ENCODE results near the gene IFNL2.
"Not testable (repeated sequence)": the region's sequence is repeated elsewhere in the genome, so short reads cannot be mapped to it uniquely, and the experiment has no call there.

Gene IFNL2

GRCh38 chr19:39273859-39274258 lies 5.7 kb downstream of the IFNL2 start:
- H3K4me1 ChIP-seq (ENCODE audit: control insufficient read depth, low read depth, low read length) = not testable (repeated sequence)

GRCh38 chr19:39275578-39275977 lies 7.4 kb downstream of the IFNL2 start:
- no peak overlapping the region for H3K27ac ChIP-seq (ENCODE audit: low read length)
- H3K9me3 ChIP-seq (ENCODE audit: control insufficient read depth, low read depth, low read length) = no peaks in the 10 kb centered on the region
- no peak overlapping the region for H3K9ac ChIP-seq (ENCODE audit: low read length)
- H3K4me1 ChIP-seq (ENCODE audit: control insufficient read depth, low read depth, low read length) = no peaks in the 10 kb centered on the region
- no peaks in the 10 kb centered on the region for H3K36me3 ChIP-seq (ENCODE audit: control insufficient read depth, low read depth, low read length)
- no peaks in the 10 kb centered on the region for H3K27me3 ChIP-seq (ENCODE audit: control insufficient read depth, insufficient read depth, low read length)
- H3K4me3 ChIP-seq (ENCODE audit: low read length) = no peak overlapping the region

More at GRCh38 chr19:39273859-39274258, 5.7 kb downstream of the IFNL2 start:
- not testable (repeated sequence) for H3K9me3 ChIP-seq (ENCODE audit: control insufficient read depth, low read depth, low read length); H3K4me3 ChIP-seq (ENCODE audit: low read length); H3K9ac ChIP-seq (ENCODE audit: low read length); H3K27me3 ChIP-seq (ENCODE audit: control insufficient read depth, insufficient read depth, low read length); H3K27ac ChIP-seq (ENCODE audit: low read length); H3K36me3 ChIP-seq (ENCODE audit: control insufficient read depth, low read depth, low read length)

- no peaks in the 10 kb centered on the region for H3K4me1 ChIP-seq (ENCODE audit: control insufficient read depth, low read depth, low read length)
- peaks cover 6% of the 10 kb centered on the region for H3K27me3 ChIP-seq (ENCODE audit: control insufficient read depth, insufficient read depth, low read length)
- no peak overlapping the region for H3K27ac ChIP-seq (ENCODE audit: low read length)
- no peak overlapping the region for H3K4me3 ChIP-seq (ENCODE audit: low read length)
- H3K9ac ChIP-seq (ENCODE audit: low read length) = no peak overlapping the region
- H3K9me3 ChIP-seq (ENCODE audit: control insufficient read depth, low read depth, low read length) = no peaks in the 10 kb centered on the region
- no peaks in the 10 kb centered on the region for H3K36me3 ChIP-seq (ENCODE audit: control insufficient read depth, low read depth, low read length)
Measured at GRCh38 chr19:39276740-39277139, 8.5 kb downstream of the IFNL2 start.

GRCh38 chr19:39277598-39277997 lies 9.4 kb downstream of the IFNL2 start:
- no peaks in the 10 kb centered on the region for H3K36me3 ChIP-seq (ENCODE audit: control insufficient read depth, low read depth, low read length)
- H3K27ac ChIP-seq (ENCODE audit: low read length) = no peak overlapping the region
- H3K9me3 ChIP-seq (ENCODE audit: control insufficient read depth, low read depth, low read length) = peaks cover 3% of the 10 kb centered on the region
- no peaks in the 10 kb centered on the region for H3K4me1 ChIP-seq (ENCODE audit: control insufficient read depth, low read depth, low read length)
- peaks cover 6% of the 10 kb centered on the region for H3K27me3 ChIP-seq (ENCODE audit: control insufficient read depth, insufficient read depth, low read length)
- no peak overlapping the region for H3K9ac ChIP-seq (ENCODE audit: low read length)
- no peak overlapping the region for H3K4me3 ChIP-seq (ENCODE audit: low read length)

GRCh38 chr19:39282021-39282420 lies 13.8 kb downstream of the IFNL2 start:
- H3K27me3 ChIP-seq (ENCODE audit: control insufficient read depth, insufficient read depth, low read length) = peaks cover 6% of the 10 kb centered on the region
- no peaks in the 10 kb centered on the region for H3K4me1 ChIP-seq (ENCODE audit: control insufficient read depth, low read depth, low read length)
- H3K27ac ChIP-seq (ENCODE audit: low read length) = no peak overlapping the region
- H3K4me3 ChIP-seq (ENCODE audit: low read length) = no peak overlapping the region
- no peaks in the 10 kb centered on the region for H3K36me3 ChIP-seq (ENCODE audit: control insufficient read depth, low read depth, low read length)
- H3K9ac ChIP-seq (ENCODE audit: low read length) = no peak overlapping the region
- peaks cover 3% of the 10 kb centered on the region for H3K9me3 ChIP-seq (ENCODE audit: control insufficient read depth, low read depth, low read length)

GRCh38 chr19:39284032-39284431 lies 15.8 kb downstream of the IFNL2 start:
- Histone ChIP-seq H3K4me3 (ENCODE audit: low read length) (no peak overlapping the region), H3K4me1 (ENCODE audit: control insufficient read depth, low read depth, low read length) (no peaks in the 10 kb centered on the region), H3K9me3 (ENCODE audit: control insufficient read depth, low read depth, low read length) (peaks cover 3% of the 10 kb centered on the region), H3K9ac (ENCODE audit: low read length) (no peak overlapping the region), H3K36me3 (ENCODE audit: control insufficient read depth, low read depth, low read length) (no peaks in the 10 kb centered on the region), H3K27me3 (ENCODE audit: control insufficient read depth, insufficient read depth, low read length) (peaks cover 11% of the 10 kb centered on the region), H3K27ac (ENCODE audit: low read length) (no peak overlapping the region)

- Histone ChIP-seq H3K9ac (ENCODE audit: low read length) (no peak overlapping the region), H3K4me1 (ENCODE audit: control insufficient read depth, low read depth, low read length) (no peaks in the 10 kb centered on the region), H3K9me3 (ENCODE audit: control insufficient read depth, low read depth, low read length) (no peaks in the 10 kb centered on the region), H3K4me3 (ENCODE audit: low read length) (no peak overlapping the region), H3K27ac (ENCODE audit: low read length) (no peak overlapping the region), H3K36me3 (ENCODE audit: control insufficient read depth, low read depth, low read length) (no peaks in the 10 kb centered on the region), H3K27me3 (ENCODE audit: control insufficient read depth, insufficient read depth, low read length) (no peaks in the 10 kb centered on the region)
Measured at GRCh38 chr19:39293394-39293793, 25.2 kb downstream of the IFNL2 start.

- Histone ChIP-seq H3K27me3 (ENCODE audit: control insufficient read depth, insufficient read depth, low read length) (no peaks in the 10 kb centered on the region), H3K9me3 (ENCODE audit: control insufficient read depth, low read depth, low read length) (no peaks in the 10 kb centered on the region), H3K4me3 (ENCODE audit: low read length) (no peak within 1 kb of the TSS), H3K36me3 (ENCODE audit: control insufficient read depth, low read depth, low read length) (no peaks in the 10 kb centered on the region), H3K4me1 (ENCODE audit: control insufficient read depth, low read depth, low read length) (no peaks in the 10 kb centered on the region), H3K27ac (ENCODE audit: low read length) (no peak within 1 kb of the TSS), H3K9ac (ENCODE audit: low read length) (no peak within 1 kb of the TSS)
Measured at GRCh38 chr19:39296055-39296645, 28.0 kb downstream of the IFNL2 start, which contains the start of gene IFNL1. IFNL1 (plus strand) TSS chr19:39296407; CDS start chr19:39296422, 15 bp downstream.

GRCh38 chr19:39296906-39297305 lies 28.7 kb downstream of the IFNL2 start:
- H3K9ac ChIP-seq (ENCODE audit: low read length) = no peak overlapping the region
- H3K36me3 ChIP-seq (ENCODE audit: control insufficient read depth, low read depth, low read length) = no peaks in the 10 kb centered on the region
- no peak overlapping the region for H3K4me3 ChIP-seq (ENCODE audit: low read length)
- H3K9me3 ChIP-seq (ENCODE audit: control insufficient read depth, low read depth, low read length) = no peaks in the 10 kb centered on the region
- H3K27me3 ChIP-seq (ENCODE audit: control insufficient read depth, insufficient read depth, low read length) = no peaks in the 10 kb centered on the region
- H3K27ac ChIP-seq (ENCODE audit: low read length) = no peak overlapping the region
- no peaks in the 10 kb centered on the region for H3K4me1 ChIP-seq (ENCODE audit: control insufficient read depth, low read depth, low read length)

GRCh38 chr19:39297931-39298634 lies 29.9 kb downstream of the IFNL2 start:
- H3K27ac ChIP-seq (ENCODE audit: low read length) = no peak overlapping the region
- no peak overlapping the region for H3K9ac ChIP-seq (ENCODE audit: low read length)

GRCh38 chr19:39299404-39299803 lies 31.2 kb downstream of the IFNL2 start:
- H3K27me3 ChIP-seq (ENCODE audit: control insufficient read depth, insufficient read depth, low read length) = no peaks in the 10 kb centered on the region
- H3K4me1 ChIP-seq (ENCODE audit: control insufficient read depth, low read depth, low read length) = peaks cover 7% of the 10 kb centered on the region
- H3K27ac ChIP-seq (ENCODE audit: low read length) = no peak overlapping the region
- H3K9ac ChIP-seq (ENCODE audit: low read length) = no peak overlapping the region
- H3K4me3 ChIP-seq (ENCODE audit: low read length) = no peak overlapping the region
- H3K36me3 ChIP-seq (ENCODE audit: control insufficient read depth, low read depth, low read length) = no peaks in the 10 kb centered on the region
- H3K9me3 ChIP-seq (ENCODE audit: control insufficient read depth, low read depth, low read length) = no peaks in the 10 kb centered on the region

More at GRCh38 chr19:39297931-39298634, 29.9 kb downstream of the IFNL2 start:
- H3K4me1 ChIP-seq (ENCODE audit: control insufficient read depth, low read depth, low read length) = peaks cover 1% of the 10 kb centered on the region
- no peak overlapping the region for H3K4me3 ChIP-seq (ENCODE audit: low read length)
- H3K27me3 ChIP-seq (ENCODE audit: control insufficient read depth, insufficient read depth, low read length) = no peaks in the 10 kb centered on the region
- no peaks in the 10 kb centered on the region for H3K9me3 ChIP-seq (ENCODE audit: control insufficient read depth, low read depth, low read length)
- H3K36me3 ChIP-seq (ENCODE audit: control insufficient read depth, low read depth, low read length) = no peaks in the 10 kb centered on the region

- Histone ChIP-seq H3K4me3 (ENCODE audit: low read length) (no peak overlapping the region), H3K27ac (ENCODE audit: low read length) (no peak overlapping the region), H3K9me3 (ENCODE audit: control insufficient read depth, low read depth, low read length) (no peaks in the 10 kb centered on the region), H3K4me1 (ENCODE audit: control insufficient read depth, low read depth, low read length) (peaks cover 7% of the 10 kb centered on the region), H3K9ac (ENCODE audit: low read length) (no peak overlapping the region), H3K36me3 (ENCODE audit: control insufficient read depth, low read depth, low read length) (no peaks in the 10 kb centered on the region), H3K27me3 (ENCODE audit: control insufficient read depth, insufficient read depth, low read length) (peaks cover 3% of the 10 kb centered on the region)
Measured at GRCh38 chr19:39299832-39300231, 31.6 kb downstream of the IFNL2 start.
